ENCODE data around the gene CARD11.

CARD11 gene

DNA sequence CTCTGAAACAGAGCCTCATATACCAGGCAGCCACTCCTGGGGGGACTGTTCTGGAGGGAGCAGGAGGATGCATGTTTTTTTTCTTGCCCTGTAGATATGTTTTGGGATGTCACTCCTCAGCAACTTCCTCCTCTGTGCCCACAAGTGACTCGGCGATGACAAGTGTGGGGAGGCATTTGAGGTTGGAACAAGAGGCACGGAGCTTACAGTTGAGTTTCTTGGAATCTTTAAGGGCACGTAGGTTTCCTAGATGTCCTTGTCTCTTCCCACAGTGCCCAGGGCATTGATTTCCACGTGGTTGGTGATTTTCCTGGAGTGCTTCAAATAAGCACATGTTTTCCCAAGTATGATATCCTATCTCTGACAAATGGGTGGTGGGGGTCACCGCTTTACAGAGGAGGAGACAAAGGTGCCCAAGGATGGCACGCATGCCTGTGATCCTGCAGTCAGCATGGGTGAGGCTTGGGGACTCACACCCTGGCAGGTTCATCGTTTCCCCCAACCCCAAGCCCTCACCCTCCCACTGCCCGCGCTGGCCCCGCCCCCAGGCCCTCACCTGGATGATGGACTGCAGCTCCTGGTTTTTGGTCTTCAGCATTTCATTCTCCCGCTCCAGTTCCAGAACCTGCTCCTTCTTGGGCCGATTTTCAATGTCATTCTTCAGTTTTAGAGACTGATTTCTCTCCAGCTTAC is 104.3 kb downstream of the CARD11 start:
- TF ChIP-seq, protein P1, sequence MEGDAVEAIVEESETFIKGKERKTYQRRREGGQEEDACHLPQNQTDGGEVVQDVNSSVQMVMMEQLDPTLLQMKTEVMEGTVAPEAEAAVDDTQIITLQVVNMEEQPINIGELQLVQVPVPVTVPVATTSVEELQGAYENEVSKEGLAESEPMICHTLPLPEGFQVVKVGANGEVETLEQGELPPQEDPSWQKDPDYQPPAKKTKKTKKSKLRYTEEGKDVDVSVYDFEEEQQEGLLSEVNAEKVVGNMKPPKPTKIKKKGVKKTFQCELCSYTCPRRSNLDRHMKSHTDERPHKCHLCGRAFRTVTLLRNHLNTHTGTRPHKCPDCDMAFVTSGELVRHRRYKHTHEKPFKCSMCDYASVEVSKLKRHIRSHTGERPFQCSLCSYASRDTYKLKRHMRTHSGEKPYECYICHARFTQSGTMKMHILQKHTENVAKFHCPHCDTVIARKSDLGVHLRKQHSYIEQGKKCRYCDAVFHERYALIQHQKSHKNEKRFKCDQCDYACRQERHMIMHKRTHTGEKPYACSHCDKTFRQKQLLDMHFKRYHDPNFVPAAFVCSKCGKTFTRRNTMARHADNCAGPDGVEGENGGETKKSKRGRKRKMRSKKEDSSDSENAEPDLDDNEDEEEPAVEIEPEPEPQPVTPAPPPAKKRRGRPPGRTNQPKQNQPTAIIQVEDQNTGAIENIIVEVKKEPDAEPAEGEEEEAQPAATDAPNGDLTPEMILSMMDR (conservative IDR thresholded peaks at IDR 0.05; ENCODE audit: low read depth, low read length), result no peak
- DNase-seq (ENCODE audit: low read depth), result no peak
- no peak overlapping the region for H3K4me3 ChIP-seq (ENCODE audit: low read length)

- DNase-seq (ENCODE audit: low read depth), result no peak
- TF ChIP-seq, protein P1 (conservative IDR thresholded peaks at IDR 0.05; ENCODE audit: low read depth, low read length), result no peak
- H3K4me3 ChIP-seq (ENCODE audit: low read length), result no peak overlapping the region
Observed at GRCh38 chr7:2938514-2939192, 105.0 kb downstream of the CARD11 start.

- TF ChIP-seq, protein P1 (conservative IDR thresholded peaks at IDR 0.05; ENCODE audit: low read depth, low read length), result no peak
- H3K4me3 ChIP-seq (ENCODE audit: low read length), result no peak overlapping the region
- no peak for DNase-seq (ENCODE audit: low read depth)
Observed at GRCh38 chr7:2937701-2938513, 105.8 kb downstream of the CARD11 start.

DNA sequence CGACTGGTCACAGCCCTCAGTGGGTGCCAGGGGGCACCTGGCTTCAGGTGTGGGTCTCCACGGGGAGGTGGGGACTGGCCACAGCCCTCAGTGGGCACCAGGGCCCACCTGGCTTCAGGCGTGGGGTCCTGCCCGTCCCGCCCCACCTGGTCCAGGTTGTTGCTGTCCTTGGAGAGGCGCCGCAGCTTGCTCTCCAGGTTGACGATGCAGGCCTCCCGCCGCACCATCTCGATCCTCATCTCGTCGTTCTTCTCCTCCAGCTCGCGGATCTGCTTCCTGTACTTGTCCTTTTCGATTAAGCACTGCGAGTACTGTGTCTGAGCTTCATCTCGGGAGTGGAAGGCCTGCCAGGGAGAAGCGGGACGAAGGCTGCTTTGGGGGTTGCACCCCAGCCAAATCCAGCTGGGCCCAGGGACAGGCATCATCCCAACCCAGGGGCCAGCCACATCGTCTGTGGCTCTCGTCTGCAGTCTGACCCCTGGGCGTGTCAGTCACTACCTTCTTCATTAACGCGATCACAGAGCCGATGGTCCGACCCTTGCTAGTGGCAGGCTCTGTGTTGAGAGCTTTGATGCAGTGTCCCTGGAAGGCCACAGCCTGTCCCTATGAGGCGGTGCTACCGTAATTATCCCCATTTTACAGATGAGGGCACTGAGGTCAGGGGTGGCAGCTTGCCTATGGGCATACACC is 106.6 kb downstream of the CARD11 start:
- TF ChIP-seq, protein P1 (conservative IDR thresholded peaks at IDR 0.05; ENCODE audit: low read depth, low read length), result no peak
- no peak overlapping the region for H3K4me3 ChIP-seq (ENCODE audit: low read length)
- DNase-seq (ENCODE audit: low read depth), result no peak

DNA sequence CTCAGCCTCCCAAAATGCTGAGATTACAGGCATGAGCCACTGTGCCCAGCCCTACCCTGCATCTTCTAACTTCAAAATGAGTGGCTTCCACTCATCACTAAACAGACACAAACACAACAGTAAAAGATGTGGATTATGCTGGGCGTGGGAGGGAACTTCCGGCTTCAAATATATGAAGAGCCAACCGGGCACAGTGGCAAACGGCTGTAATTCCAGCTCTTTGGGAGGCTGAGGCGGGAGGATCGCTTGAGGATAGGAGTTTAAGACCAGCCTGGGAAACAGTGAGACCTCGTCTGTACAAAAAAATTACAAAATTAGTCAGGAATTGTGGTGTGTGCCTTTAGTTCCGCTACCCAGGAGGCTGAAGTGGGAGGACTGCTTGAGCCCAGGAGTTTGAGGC is 107.4 kb downstream of the CARD11 start:
- TF ChIP-seq, protein P1 (conservative IDR thresholded peaks at IDR 0.05; ENCODE audit: low read depth, low read length), result no peak
- DNase-seq (ENCODE audit: low read depth), result no peak
- no peak overlapping the region for H3K4me3 ChIP-seq (ENCODE audit: low read length)

GRCh38 chr7:2934984-2935740 is 108.5 kb downstream of the CARD11 start:
- no peak for DNase-seq (ENCODE audit: low read depth)
- TF ChIP-seq, protein P1 (conservative IDR thresholded peaks at IDR 0.05; ENCODE audit: low read depth, low read length), result no peak
- H3K4me3 ChIP-seq (ENCODE audit: low read length), result no peak overlapping the region
